ENCODE measurements around the gene DMPK. TPM values are rescaled to one million over a fixed set of nuclear protein-coding genes. Genes with fewer than 3 reads are reported as not detected.
A peak's percentile ranks its signal among the peaks of the same experiment; 100 is the strongest.

The DMPK gene
- total RNA-seq, 1 experiment from 2014 or later: 10.6 TPM

- Histone ChIP-seq H3K9me3 (replicated peaks) (no peaks in the 10 kb centered on the region), H3K4me3 (no peak overlapping the region), H3K27me3 (replicated peaks) (no peaks in the 10 kb centered on the region), H3K4me1 (replicated peaks) (0 out of 2 replicates have a peak, but pooled peaks cover 3% of the 10 kb centered on the region), H3K36me3 (peaks cover 58% of the 10 kb centered on the region), H3K27ac (no peak overlapping the region)
- no peak for DNase-seq (ENCODE audit: low read depth in 1 of 2, low spot score in 2 of 2)
Observed at GRCh38 chr19:45820413-45821102, 38.3 kb upstream of the DMPK start.

- Histone ChIP-seq H3K4me3 (no peak overlapping the region), H3K36me3 (peaks cover 51% of the 10 kb centered on the region), H3K9me3 (replicated peaks) (no peaks in the 10 kb centered on the region), H3K27ac (no peak overlapping the region), H3K4me1 (replicated peaks) (0 out of 2 replicates have a peak, but pooled peaks cover 3% of the 10 kb centered on the region), H3K27me3 (replicated peaks) (no peaks in the 10 kb centered on the region)
- DNase-seq (ENCODE audit: low read depth in 1 of 2, low spot score in 2 of 2): no peak
Observed at GRCh38 chr19:45819769-45820168, 37.5 kb upstream of the DMPK start.

GRCh38 chr19:45817725-45818301 is 35.5 kb upstream of the DMPK start:
- H3K27me3 ChIP-seq (replicated peaks): no peaks in the 10 kb centered on the region
- no peak for DNase-seq (ENCODE audit: low read depth in 1 of 2, low spot score in 2 of 2)
- H3K4me1 ChIP-seq (replicated peaks): 0 out of 2 replicates have a peak, but pooled peaks cover 3% of the 10 kb centered on the region
- no peak overlapping the region for H3K4me3 ChIP-seq
- no peaks in the 10 kb centered on the region for H3K9me3 ChIP-seq (replicated peaks)
- peaks cover 37% of the 10 kb centered on the region for H3K36me3 ChIP-seq
- no peak overlapping the region for H3K27ac ChIP-seq

GRCh38 chr19:45817010-45817724 is 34.9 kb upstream of the DMPK start:
- no peak overlapping the region for H3K4me3 ChIP-seq
- H3K27ac ChIP-seq: no peak overlapping the region
- DNase-seq (ENCODE audit: low read depth in 1 of 2, low spot score in 2 of 2): peak; percentile 94 to 97
- no peaks in the 10 kb centered on the region for H3K27me3 ChIP-seq (replicated peaks)
- 0 out of 2 replicates have a peak, but pooled peaks cover 3% of the 10 kb centered on the region for H3K4me1 ChIP-seq (replicated peaks)
- no peaks in the 10 kb centered on the region for H3K9me3 ChIP-seq (replicated peaks)
- H3K36me3 ChIP-seq: peaks cover 30% of the 10 kb centered on the region

GRCh38 chr19:45816236-45817009 is 34.1 kb upstream of the DMPK start:
- no peaks in the 10 kb centered on the region for H3K9me3 ChIP-seq (replicated peaks)
- no peak for DNase-seq (ENCODE audit: low read depth in 1 of 2, low spot score in 2 of 2)
- no peak overlapping the region for H3K27ac ChIP-seq
- 0 out of 2 replicates have a peak, but pooled peaks cover 3% of the 10 kb centered on the region for H3K4me1 ChIP-seq (replicated peaks)
- no peaks in the 10 kb centered on the region for H3K27me3 ChIP-seq (replicated peaks)
- peaks cover 27% of the 10 kb centered on the region for H3K36me3 ChIP-seq
- H3K4me3 ChIP-seq: no peak overlapping the region

- Histone ChIP-seq H3K9me3 (replicated peaks) (no peaks in the 10 kb centered on the region), H3K4me1 (replicated peaks) (peaks cover 3% of the 10 kb centered on the region), H3K36me3 (peaks cover 24% of the 10 kb centered on the region), H3K27me3 (replicated peaks) (no peaks in the 10 kb centered on the region), H3K27ac (no peak overlapping the region), H3K4me3 (no peak overlapping the region)
- DNase-seq (ENCODE audit: low read depth in 1 of 2, low spot score in 2 of 2): no peak
Observed at GRCh38 chr19:45815481-45816216, 33.4 kb upstream of the DMPK start.

- H3K9me3 ChIP-seq (replicated peaks): no peaks in the 10 kb centered on the region
- no peak for DNase-seq (ENCODE audit: low read depth in 1 of 2, low spot score in 2 of 2)
- H3K36me3 ChIP-seq: peaks cover 19% of the 10 kb centered on the region
- H3K27ac ChIP-seq: no peak within 1 kb of the TSS
- peaks cover 9% of the 10 kb centered on the region for H3K4me1 ChIP-seq (replicated peaks)
- no peak within 1 kb of the TSS for H3K4me3 ChIP-seq
- H3K27me3 ChIP-seq (replicated peaks): no peaks in the 10 kb centered on the region
Observed at GRCh38 chr19:45814851-45815480, 32.7 kb upstream of the DMPK start, which contains the start of gene RSPH6A. TSS of gene RSPH6A (minus strand) at chr19:45815308. CDS start at chr19:45815176, 132 bp downstream.

- Histone ChIP-seq H3K4me1 (replicated peaks) (peaks cover 15% of the 10 kb centered on the region), H3K4me3 (no peak overlapping the region), H3K9me3 (replicated peaks) (no peaks in the 10 kb centered on the region), H3K36me3 (peaks cover 15% of the 10 kb centered on the region), H3K27ac (no peak overlapping the region), H3K27me3 (replicated peaks) (no peaks in the 10 kb centered on the region)
- no peak for DNase-seq (ENCODE audit: low read depth in 1 of 2, low spot score in 2 of 2)
Observed at GRCh38 chr19:45814166-45814780, 32.0 kb upstream of the DMPK start.

- no peaks in the 10 kb centered on the region for H3K9me3 ChIP-seq (replicated peaks)
- DNase-seq (ENCODE audit: low read depth in 1 of 2, low spot score in 2 of 2): no peak
- no peak overlapping the region for H3K4me3 ChIP-seq
- H3K27ac ChIP-seq: no peak overlapping the region
- H3K27me3 ChIP-seq (replicated peaks): no peaks in the 10 kb centered on the region
- H3K4me1 ChIP-seq (replicated peaks): peaks cover 15% of the 10 kb centered on the region
- peaks cover 9% of the 10 kb centered on the region; the same call in 1 of the 2 replicates for H3K36me3 ChIP-seq
Observed at GRCh38 chr19:45812297-45812696, 30.0 kb upstream of the DMPK start.

GRCh38 chr19:45809643-45810159 is 27.4 kb upstream of the DMPK start:
- peaks cover 3% of the 10 kb centered on the region; the same call in 1 of the 2 replicates for H3K36me3 ChIP-seq
- no peak overlapping the region for H3K4me3 ChIP-seq
- peak; percentile 68 for DNase-seq (ENCODE audit: low read depth in 1 of 2, low spot score in 2 of 2)
- H3K27me3 ChIP-seq (replicated peaks): no peaks in the 10 kb centered on the region
- H3K9me3 ChIP-seq (replicated peaks): no peaks in the 10 kb centered on the region
- H3K4me1 ChIP-seq (replicated peaks): peaks cover 12% of the 10 kb centered on the region
- H3K27ac ChIP-seq: peak overlapping the region; percentile 33

GRCh38 chr19:45805719-45806118 is 23.4 kb upstream of the DMPK start:
- H3K27ac ChIP-seq: no peak overlapping the region

GRCh38 chr19:45804959-45805230 is 22.6 kb upstream of the DMPK start:
- H3K4me1 ChIP-seq (replicated peaks): peaks cover 12% of the 10 kb centered on the region
- no peaks in the 10 kb centered on the region for H3K9me3 ChIP-seq (replicated peaks)
- H3K36me3 ChIP-seq: no peaks in the 10 kb centered on the region
- DNase-seq (ENCODE audit: low read depth in 1 of 2, low spot score in 2 of 2): no peak
- H3K4me3 ChIP-seq: no peak overlapping the region
- H3K27ac ChIP-seq: no peak overlapping the region
- no peaks in the 10 kb centered on the region for H3K27me3 ChIP-seq (replicated peaks)

More at GRCh38 chr19:45805719-45806118, 23.4 kb upstream of the DMPK start:
- no peak overlapping the region for H3K4me3 ChIP-seq
- H3K36me3 ChIP-seq: no peaks in the 10 kb centered on the region
- H3K27me3 ChIP-seq (replicated peaks): no peaks in the 10 kb centered on the region
- peaks cover 12% of the 10 kb centered on the region for H3K4me1 ChIP-seq (replicated peaks)
- DNase-seq (ENCODE audit: low read depth in 1 of 2, low spot score in 2 of 2): no peak
- no peaks in the 10 kb centered on the region for H3K9me3 ChIP-seq (replicated peaks)

Measured in SJSA1 (cell line).